NCI-H187 treated with DMSO at 0.1 percent for 48 hours (cell line): ENCODE measurements around the gene ZCCHC2.

Experiments
- DNase-seq: peaks from one replicate; lab custom pipeline; 2025; lab: John Stamatoyannopoulos, UW

Gene ZCCHC2

GRCh38 chr18:62510789-62511188 is 12.0 kb upstream of the ZCCHC2 start:
- DNase-seq: no peak

- DNase-seq: no peak
These were observed 10.3 kb upstream of the ZCCHC2 start for GRCh38 chr18:62512532-62512931.

- DNase-seq: no peak
These were observed 9.8 kb upstream of the ZCCHC2 start for GRCh38 chr18:62512996-62513395.

- no peak for DNase-seq
These were observed 8.3 kb upstream of the ZCCHC2 start for GRCh38 chr18:62514570-62514969.

- DNase-seq: no peak
These were observed 6.6 kb upstream of the ZCCHC2 start for GRCh38 chr18:62516242-62516641.

GRCh38 chr18:62518460-62519375 is 4.1 kb upstream of the ZCCHC2 start:
- no peak for DNase-seq

GRCh38 chr18:62519684-62520083 is 3.1 kb upstream of the ZCCHC2 start:
- DNase-seq: no peak

- DNase-seq: no peak
These were observed 1.7 kb upstream of the ZCCHC2 start for GRCh38 chr18:62521082-62521481.

GRCh38 chr18:62521593-62521992 is 1.2 kb upstream of the ZCCHC2 start:
- no peak for DNase-seq

- DNase-seq: no peak
These were observed 684 bp upstream of the ZCCHC2 start for GRCh38 chr18:62522178-62522503.

GRCh38 chr18:62523255-62523588 is 397 bp downstream of the ZCCHC2 start:
- DNase-seq: no peak

- DNase-seq: no peak
These were observed 1.0 kb downstream of the ZCCHC2 start for GRCh38 chr18:62523631-62524439.

GRCh38 chr18:62524440-62525200 is 1.8 kb downstream of the ZCCHC2 start:
- DNase-seq: no peak

GRCh38 chr18:62525608-62526007 is 2.8 kb downstream of the ZCCHC2 start:
- DNase-seq: no peak

- peak; percentile 25 for DNase-seq
These were observed 3.5 kb downstream of the ZCCHC2 start for GRCh38 chr18:62526098-62527025.

- DNase-seq: no peak
These were observed 6.8 kb downstream of the ZCCHC2 start for GRCh38 chr18:62529597-62529996.

GRCh38 chr18:62531078-62531477 is 8.3 kb downstream of the ZCCHC2 start:
- DNase-seq: no peak

GRCh38 chr18:62531931-62532330 is 9.1 kb downstream of the ZCCHC2 start:
- DNase-seq: no peak

GRCh38 chr18:62536005-62536404 is 13.2 kb downstream of the ZCCHC2 start:
- no peak for DNase-seq

GRCh38 chr18:62537042-62537894 is 14.4 kb downstream of the ZCCHC2 start:
- DNase-seq: no peak

GRCh38 chr18:62537946-62538345 is 15.1 kb downstream of the ZCCHC2 start:
- DNase-seq: no peak
